Activated CD4-positive, alpha-beta T cell treated with anti-CD3 and anti-CD28 coated beads for 48 hours (primary cell): ENCODE measurements around the gene KAZALD1.

Experiments used
- DNase-seq: peaks from one replicate; pipeline ENCODE4 v3.0.0-alpha.2; 2020

The KAZALD1 gene

DNA sequence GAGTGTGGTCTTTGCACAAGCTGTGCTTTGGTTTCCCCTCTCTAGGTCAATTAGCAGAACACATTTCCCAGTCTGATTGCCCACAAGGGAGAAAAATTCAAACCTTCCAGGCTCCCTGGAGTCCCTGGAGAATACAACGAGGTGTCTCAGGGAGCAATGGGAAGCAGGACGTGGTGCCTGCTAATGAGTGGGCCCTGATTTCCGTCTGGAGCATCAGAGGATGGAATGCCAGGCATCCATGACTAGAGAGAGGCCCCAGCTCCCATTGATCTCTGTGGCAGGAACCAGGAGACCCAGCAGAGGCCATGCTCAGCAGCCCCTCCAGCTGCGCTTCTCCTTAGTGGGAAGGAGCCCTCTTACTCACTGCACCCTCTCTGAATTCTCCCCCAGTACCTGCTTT is 36.1 kb downstream of the KAZALD1 start:
- no peak for DNase-seq

- no peak for DNase-seq
Observed at GRCh38 chr10:101099901-101100300, 38.1 kb downstream of the KAZALD1 start.

DNA sequence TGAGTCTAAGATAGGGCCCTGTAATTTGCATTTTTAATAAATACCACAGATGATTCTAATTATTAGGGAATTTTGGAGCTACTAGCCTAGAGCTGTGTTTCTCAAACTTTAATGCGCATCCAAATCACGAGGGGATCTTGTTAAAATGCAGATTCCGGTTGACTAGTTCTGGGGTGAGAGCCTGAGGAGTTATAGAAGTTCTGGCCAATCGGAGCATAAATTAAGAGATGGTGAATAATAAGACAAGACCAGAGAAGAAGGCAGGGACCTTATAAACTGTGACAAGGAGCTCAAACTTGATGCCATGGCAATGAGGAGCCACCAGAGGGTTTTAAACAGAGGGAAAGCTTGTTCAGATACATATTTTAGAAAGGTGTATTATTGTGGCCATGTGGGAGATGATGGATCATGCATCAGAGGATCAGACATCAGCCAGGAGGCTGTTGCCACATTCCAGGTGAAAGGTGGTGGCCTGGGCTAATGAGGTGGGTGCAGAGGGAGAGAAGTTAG is 39.6 kb downstream of the KAZALD1 start:
- no peak for DNase-seq

DNA sequence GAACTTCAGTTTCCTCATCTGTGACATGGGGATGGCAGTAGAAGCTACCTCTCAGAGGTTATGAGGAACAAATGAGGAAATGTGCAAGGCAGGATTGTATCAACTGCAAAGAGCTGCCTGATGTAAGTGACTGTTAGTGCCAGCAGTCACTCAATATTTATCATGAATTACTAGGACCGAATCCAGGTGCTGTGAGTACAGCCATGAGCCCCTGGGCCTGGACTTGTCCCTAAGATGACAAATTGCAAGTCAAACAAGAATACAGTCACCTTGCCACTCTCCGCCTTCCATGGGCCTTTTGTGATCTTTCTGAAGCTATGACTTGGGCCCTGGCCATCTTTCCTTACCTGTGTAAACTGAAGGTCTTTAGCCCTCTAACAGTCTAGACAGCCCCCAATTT is 41.6 kb downstream of the KAZALD1 start:
- DNase-seq, result no peak

DNA sequence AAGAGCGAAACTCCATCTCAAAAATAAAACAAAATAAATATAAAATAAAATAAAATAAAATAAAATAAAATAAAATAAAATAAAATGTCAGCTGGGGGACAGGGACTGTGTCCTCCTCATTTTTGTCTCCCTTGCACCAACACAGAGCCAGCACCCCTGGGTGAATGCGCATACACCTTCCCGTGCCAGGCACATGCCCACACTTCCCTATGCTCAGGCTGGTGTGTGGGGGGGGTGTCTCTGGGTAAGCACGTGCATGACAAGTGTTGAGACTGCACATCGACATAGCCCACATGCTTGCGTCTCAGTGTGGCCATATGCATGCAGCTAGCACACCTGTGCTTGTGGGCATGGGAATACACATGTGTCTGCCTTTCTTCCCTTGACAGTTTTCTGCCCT is 44.6 kb downstream of the KAZALD1 start:
- DNase-seq, result no peak

DNA sequence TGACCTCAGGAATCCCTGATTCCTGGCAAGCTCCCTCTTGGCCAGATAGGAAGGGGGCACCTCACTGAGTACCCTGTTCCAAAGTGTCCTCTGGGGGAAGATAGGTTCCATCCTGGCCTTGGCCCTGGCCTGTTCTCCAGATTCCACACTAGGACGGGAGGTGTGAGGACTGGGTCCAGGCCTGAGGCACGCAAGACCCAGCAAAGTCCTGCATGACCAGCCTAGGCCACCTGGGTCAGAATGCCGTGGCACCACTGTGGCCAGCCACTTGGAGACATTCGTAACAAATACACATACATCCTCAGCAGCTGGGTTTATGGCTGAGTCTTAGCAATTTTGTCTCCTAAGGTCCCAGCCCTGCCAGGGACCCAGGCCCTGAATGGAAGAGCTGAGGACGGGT is 46.0 kb downstream of the KAZALD1 start:
- DNase-seq, result no peak

GRCh38 chr10:101110856-101111523 is 49.2 kb downstream of the KAZALD1 start:
- DNase-seq, result no peak

GRCh38 chr10:101111547-101111946 is 49.8 kb downstream of the KAZALD1 start:
- no peak for DNase-seq

DNA sequence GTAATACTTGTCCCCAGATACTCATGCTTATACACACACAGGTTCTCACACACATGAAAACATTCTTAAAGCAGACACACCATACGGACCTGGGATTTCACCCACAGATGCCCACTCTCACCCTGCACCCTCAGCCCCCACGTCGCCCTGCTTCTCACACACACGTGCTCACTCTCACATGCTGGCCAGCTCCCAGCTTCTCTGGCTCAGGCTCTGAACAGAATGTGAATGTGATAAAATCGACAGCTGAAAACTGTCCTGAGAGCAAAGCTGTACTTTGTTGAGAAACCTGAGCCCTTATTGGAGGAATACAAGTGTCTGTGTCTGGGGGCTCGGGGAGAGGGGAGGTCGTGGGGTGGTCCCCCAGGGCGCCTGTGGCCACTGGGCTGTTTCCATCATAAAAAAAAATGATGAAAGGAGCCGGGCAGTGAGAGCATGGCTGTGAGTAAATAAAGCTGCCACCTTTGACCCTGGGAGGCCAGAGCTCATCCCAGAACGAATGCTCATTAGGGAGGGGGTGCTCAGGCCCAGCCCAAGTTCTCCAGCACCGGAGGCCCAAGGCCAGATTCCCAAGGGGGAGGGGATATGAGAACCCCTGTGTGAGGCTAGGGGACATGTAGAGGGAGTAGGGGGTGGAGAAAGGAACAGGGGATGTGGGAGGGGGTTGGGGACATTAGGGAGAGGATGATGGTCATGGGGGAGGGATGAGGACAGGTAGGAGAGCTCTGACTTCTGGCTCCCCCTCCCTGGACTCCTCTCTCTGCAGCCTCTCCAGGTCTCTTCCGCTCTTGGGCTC is 51.2 kb downstream of the KAZALD1 start:
- DNase-seq, result no peak

GRCh38 chr10:101113890-101114403 is 52.2 kb downstream of the KAZALD1 start:
- no peak for DNase-seq

DNA sequence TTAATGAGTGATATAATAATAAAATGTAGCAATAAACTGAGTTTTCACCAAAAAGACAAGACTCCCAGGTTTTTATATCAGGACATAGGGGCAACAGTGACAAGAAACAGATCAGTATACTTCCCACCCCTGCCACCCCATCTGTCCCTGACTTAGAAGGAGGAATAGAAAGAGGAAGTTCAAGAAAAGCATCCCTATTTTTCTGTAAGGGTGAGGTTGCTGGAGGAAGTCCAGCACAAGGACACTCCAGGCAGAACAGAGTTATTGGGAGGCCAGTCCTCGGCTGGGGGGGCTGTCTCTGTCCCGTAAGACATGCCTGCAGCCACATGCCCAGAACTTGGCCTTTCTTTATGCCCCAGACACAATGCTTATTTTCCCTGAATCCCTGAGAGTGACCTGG is 52.9 kb downstream of the KAZALD1 start:
- DNase-seq, result no peak
